Measurements from ENCODE around the gene NOX4. TPM values are rescaled to one million over a fixed set of nuclear protein-coding genes. Genes with fewer than 3 reads are reported as not detected.
"Not testable (repeated sequence)": the region's sequence is repeated elsewhere in the genome, so short reads cannot be mapped to it uniquely, and the experiment has no call there.

The NOX4 gene
- total RNA-seq, 2 donors from 2014 or later, result 166 to 293 TPM

DNA sequence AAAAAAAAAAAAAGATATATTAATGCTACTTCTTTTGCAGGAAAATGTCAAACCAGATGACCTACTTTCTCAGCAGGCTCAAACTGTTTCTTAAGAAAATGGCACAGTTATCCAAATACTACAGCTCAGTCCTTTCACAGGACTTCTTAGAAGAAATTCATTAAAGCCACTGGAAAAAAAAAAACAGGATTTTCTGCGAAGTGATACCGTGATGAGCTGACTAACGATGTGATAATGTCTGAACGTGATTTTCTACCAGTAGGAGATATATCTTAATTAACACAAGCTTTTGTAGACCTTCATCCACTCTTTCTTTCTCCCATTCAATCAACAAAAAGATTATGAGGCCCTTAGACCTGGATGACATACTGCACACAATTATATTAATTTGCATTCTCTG, 132.4 kb downstream of the NOX4 start:
- ATAC-seq (ENCODE audit: insufficient number of reproducible peaks, low FRiP score, low read depth), result no peak
- Histone ChIP-seq H3K9me3 (no peaks in the 10 kb centered on the region), H3K4me1 (ENCODE audit: control insufficient read depth in 1 of 2, low read depth in 2 of 2) (no peaks in the 10 kb centered on the region), H3K4me3 (no peak overlapping the region), H3K36me3 (peaks cover 3% of the 10 kb centered on the region), H3K27me3 (replicated peaks; ENCODE audit: insufficient read depth) (no peaks in the 10 kb centered on the region), H3K27ac (no peak overlapping the region)
- DNase-seq (ENCODE audit: low spot score), result no peak
- no peak for TF ChIP-seq CTCF (IDR thresholded peaks at IDR 0.05)

GRCh38 chr11:89355646-89356045, 135.5 kb downstream of the NOX4 start:
- H3K4me3 ChIP-seq, result no peak overlapping the region
- no peak overlapping the region for H3K27ac ChIP-seq
- ATAC-seq (ENCODE audit: insufficient number of reproducible peaks, low FRiP score, low read depth) (no peak), DNase-seq (ENCODE audit: low spot score) (no peak)
- H3K9me3 ChIP-seq, result no peaks in the 10 kb centered on the region
- no peaks in the 10 kb centered on the region for H3K27me3 ChIP-seq (replicated peaks; ENCODE audit: insufficient read depth)
- H3K4me1 ChIP-seq (ENCODE audit: control insufficient read depth in 1 of 2, low read depth in 2 of 2), result no peaks in the 10 kb centered on the region
- H3K36me3 ChIP-seq, result peaks cover 10% of the 10 kb centered on the region
- no peak for TF ChIP-seq CTCF (IDR thresholded peaks at IDR 0.05)

DNA sequence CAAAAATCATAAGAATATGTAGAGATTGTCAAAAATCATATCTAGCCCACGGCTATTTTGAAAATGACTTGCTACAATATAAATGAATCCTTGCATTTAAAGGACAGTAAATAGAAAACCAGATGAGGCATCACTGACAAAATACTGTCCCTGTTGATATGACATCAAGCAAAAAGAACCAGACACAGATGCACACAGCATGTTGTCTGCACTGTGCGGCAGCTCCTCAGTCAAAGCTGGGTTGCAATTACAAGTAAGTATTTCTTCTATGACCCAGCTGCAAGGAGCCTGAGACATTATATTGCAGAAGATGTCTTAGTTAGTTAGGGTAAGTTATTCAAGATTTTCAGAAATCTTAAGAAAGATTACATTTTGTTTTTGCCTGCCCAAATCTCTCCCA, 136.7 kb downstream of the NOX4 start:
- not testable (repeated sequence) for H3K4me1 ChIP-seq (ENCODE audit: control insufficient read depth in 1 of 2, low read depth in 2 of 2); H3K27me3 ChIP-seq (replicated peaks; ENCODE audit: insufficient read depth); H3K27ac ChIP-seq; DNase-seq (ENCODE audit: low spot score); H3K9me3 ChIP-seq; ATAC-seq (ENCODE audit: insufficient number of reproducible peaks, low FRiP score, low read depth); H3K4me3 ChIP-seq
- H3K36me3 ChIP-seq, result peaks cover 10% of the 10 kb centered on the region

- no peak overlapping the region for H3K27ac ChIP-seq
- TF ChIP-seq CTCF (IDR thresholded peaks at IDR 0.05), result no peak
- ATAC-seq (ENCODE audit: insufficient number of reproducible peaks, low FRiP score, low read depth), result no peak
Measured at GRCh38 chr11:89347071-89347470, 144.1 kb downstream of the NOX4 start.

GRCh38 chr11:89346601-89347000, 144.6 kb downstream of the NOX4 start:
- ATAC-seq (ENCODE audit: insufficient number of reproducible peaks, low FRiP score, low read depth) (no peak), DNase-seq (ENCODE audit: low spot score) (no peak)
- H3K36me3 ChIP-seq, result peaks cover 2% of the 10 kb centered on the region
- TF ChIP-seq CTCF (IDR thresholded peaks at IDR 0.05), result no peak
- no peaks in the 10 kb centered on the region for H3K27me3 ChIP-seq (replicated peaks; ENCODE audit: insufficient read depth)
- H3K4me3 ChIP-seq, result no peak overlapping the region
- no peak overlapping the region for H3K27ac ChIP-seq
- no peaks in the 10 kb centered on the region for H3K9me3 ChIP-seq
- H3K4me1 ChIP-seq (ENCODE audit: control insufficient read depth in 1 of 2, low read depth in 2 of 2), result peaks cover 14 to 38% of the 10 kb centered on the region in 2 donors

More at GRCh38 chr11:89347071-89347470, 144.1 kb downstream of the NOX4 start:
- H3K27me3 ChIP-seq (replicated peaks; ENCODE audit: insufficient read depth), result no peaks in the 10 kb centered on the region
- H3K9me3 ChIP-seq, result no peaks in the 10 kb centered on the region
- H3K36me3 ChIP-seq, result no peaks in the 10 kb centered on the region
- H3K4me3 ChIP-seq, result no peak overlapping the region
- DNase-seq (ENCODE audit: low spot score), result no peak
- peaks cover 14 to 33% of the 10 kb centered on the region in 2 donors for H3K4me1 ChIP-seq (ENCODE audit: control insufficient read depth in 1 of 2, low read depth in 2 of 2)

DNA sequence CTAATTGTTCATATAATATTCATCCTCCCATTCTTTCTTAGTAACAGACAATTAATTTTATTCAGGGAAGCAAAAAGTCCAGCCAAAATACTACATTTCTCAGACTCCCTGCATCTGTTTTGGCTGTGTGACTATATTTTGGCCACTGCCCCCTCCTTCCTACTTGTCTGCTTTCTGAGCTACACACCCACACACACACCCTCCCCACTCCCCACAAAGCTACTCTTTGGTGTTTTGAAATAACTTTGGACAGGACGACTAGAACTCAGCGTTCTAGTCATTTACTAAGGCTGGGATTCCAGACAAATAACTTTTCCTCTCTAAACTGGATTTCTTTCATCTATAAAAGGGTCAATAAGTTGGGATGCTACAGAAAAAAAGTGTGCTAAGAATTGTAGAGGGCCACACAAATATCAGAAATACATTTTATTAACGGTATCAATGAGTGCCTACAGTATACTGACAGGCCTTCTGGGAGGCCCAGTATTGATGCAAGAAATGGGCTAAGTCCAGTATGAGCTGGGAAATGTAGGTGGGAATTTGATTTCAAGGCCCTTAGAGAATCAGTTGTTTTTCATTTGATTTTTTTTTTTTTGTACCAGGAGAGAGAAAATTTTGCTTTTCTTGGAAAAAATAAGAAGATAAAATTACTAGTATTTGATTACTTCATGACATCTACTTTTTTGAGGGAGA, 148.1 kb downstream of the NOX4 start:
- not testable (repeated sequence) for H3K9me3 ChIP-seq; H3K27me3 ChIP-seq (replicated peaks; ENCODE audit: insufficient read depth); H3K36me3 ChIP-seq; ATAC-seq (ENCODE audit: insufficient number of reproducible peaks, low FRiP score, low read depth); H3K4me3 ChIP-seq
- Histone ChIP-seq H3K4me1 (ENCODE audit: control insufficient read depth in 1 of 2, low read depth in 2 of 2) (peaks cover 29 to 60% of the 10 kb centered on the region in 2 donors), H3K27ac (peak overlapping the region; percentile 76 to 84)
- DNase-seq (ENCODE audit: low spot score), result peak; percentile 33

DNA sequence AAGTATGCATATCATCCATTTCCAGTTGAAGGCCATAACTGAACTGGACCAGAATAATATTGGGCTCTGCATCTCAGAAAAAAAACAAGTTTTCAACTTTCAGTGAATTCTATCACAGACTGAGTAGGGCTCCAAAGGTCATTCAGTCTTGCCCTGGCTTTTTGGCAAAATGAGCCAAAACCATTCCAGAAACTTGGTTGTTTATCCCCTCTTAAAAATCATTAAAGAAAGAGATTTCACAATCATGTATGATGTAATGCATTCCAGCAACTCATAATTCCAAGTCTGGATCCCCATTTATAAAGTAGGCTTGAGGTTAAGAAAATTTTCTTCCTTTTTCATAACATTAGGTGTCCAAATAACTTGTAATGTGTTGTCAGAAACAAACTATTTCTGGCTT, 150.7 kb downstream of the NOX4 start:
- H3K4me3 ChIP-seq; DNase-seq (ENCODE audit: low spot score); H3K36me3 ChIP-seq; H3K27me3 ChIP-seq (replicated peaks; ENCODE audit: insufficient read depth); H3K9me3 ChIP-seq: not testable (repeated sequence)
- Histone ChIP-seq H3K27ac (peak overlapping the region; percentile 59 to 84), H3K4me1 (ENCODE audit: control insufficient read depth in 1 of 2, low read depth in 2 of 2) (peaks cover 29 to 58% of the 10 kb centered on the region in 2 donors)
- ATAC-seq (ENCODE audit: insufficient number of reproducible peaks, low FRiP score, low read depth), result peak; percentile 56

DNA sequence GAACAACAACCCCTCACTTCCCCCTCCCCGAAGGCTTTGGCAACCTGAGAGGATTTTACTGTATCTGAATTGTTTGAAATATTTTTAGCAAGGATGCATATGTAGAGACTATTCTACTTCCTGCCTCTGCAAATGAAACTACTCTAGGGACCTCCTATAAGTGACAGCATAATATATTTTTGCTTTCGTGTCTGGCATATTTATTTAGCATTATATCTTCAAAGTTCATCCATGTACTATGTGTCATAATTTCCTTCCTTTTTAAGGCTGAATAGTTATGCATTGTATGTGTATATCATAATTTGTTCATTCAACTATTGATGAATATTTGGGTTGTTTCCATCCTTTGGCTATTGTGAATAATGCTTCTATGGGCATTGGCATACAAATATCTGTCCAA, 153.1 kb downstream of the NOX4 start:
- H3K27me3 ChIP-seq (replicated peaks; ENCODE audit: insufficient read depth); H3K4me3 ChIP-seq; H3K36me3 ChIP-seq; ATAC-seq (ENCODE audit: insufficient number of reproducible peaks, low FRiP score, low read depth); DNase-seq (ENCODE audit: low spot score); H3K9me3 ChIP-seq: not testable (repeated sequence)
- Histone ChIP-seq H3K4me1 (ENCODE audit: control insufficient read depth in 1 of 2, low read depth in 2 of 2) (peaks cover 22 to 37% of the 10 kb centered on the region in 2 donors), H3K27ac (peak overlapping the region in 1 of 2 donors; percentile 37)

GRCh38 chr11:89337100-89337650, 154.0 kb downstream of the NOX4 start:
- not testable (repeated sequence) for ATAC-seq (ENCODE audit: insufficient number of reproducible peaks, low FRiP score, low read depth); H3K27me3 ChIP-seq (replicated peaks; ENCODE audit: insufficient read depth); DNase-seq (ENCODE audit: low spot score); H3K4me3 ChIP-seq; H3K9me3 ChIP-seq; H3K36me3 ChIP-seq
- Histone ChIP-seq H3K4me1 (ENCODE audit: control insufficient read depth in 1 of 2, low read depth in 2 of 2) (peaks cover 15 to 28% of the 10 kb centered on the region in 2 donors), H3K27ac (peak overlapping the region in 1 of 2 donors; percentile 36)
